ENCODE results near the gene COPE.
"Not testable (repeated sequence)": the region's sequence is repeated elsewhere in the genome, so short reads cannot be mapped to it uniquely, and the experiment has no call there.

Gene COPE

DNA sequence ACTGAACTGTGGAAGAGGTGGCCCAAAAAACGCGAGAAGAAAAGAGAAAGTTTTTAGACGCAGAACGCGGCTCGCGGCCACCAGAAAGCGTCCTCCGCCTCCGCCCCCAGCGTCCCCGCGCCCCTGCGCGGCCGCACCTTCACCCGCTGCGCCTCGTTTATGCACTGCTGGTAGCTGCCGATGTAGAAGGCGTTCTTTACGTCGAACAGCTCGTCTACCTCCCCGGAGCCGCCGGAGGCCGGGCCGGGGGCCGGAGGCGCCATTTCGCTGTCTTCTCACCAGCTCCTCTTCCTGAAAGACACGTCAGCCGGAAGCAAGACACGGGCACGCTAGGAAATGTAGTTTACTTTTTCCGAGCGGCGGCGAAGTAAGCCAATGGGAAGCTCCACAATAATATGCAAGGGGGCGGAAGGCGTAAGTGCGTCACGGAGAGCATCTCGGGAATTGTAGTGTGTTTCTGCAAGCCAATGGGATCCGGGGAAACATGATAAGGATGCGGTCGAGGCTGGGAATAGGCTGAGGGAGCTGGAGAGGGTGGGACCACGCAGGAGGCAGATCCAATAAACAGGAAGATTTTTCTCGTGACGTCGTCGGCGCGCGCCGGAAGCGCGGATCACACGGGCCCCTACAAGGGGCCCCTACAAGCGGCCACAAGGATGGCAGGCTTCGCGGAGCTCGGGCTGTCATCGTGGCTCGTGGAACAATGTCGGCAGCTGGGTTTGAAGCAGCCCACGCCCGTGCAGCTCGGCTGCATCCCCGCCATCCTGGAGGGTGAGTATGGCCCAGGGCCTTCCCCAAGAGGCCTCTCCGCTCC lies at the start of gene COPE, which contains the start of gene DDX49:
COPE (minus strand) TSS at position 302 of the 814 bp plus-strand sequence; CDS start at position 263, 39 bp downstream.
DDX49 (plus strand) TSS at position 630 of the 814 bp plus-strand sequence; CDS start at position 657, 27 bp downstream.
- DNase-seq (ENCODE audit: low read depth): peak; percentile 99
- H3K4me3 ChIP-seq (ENCODE audit: low read depth, low read length): peak within 1 kb of the TSS; percentile 100

DNA sequence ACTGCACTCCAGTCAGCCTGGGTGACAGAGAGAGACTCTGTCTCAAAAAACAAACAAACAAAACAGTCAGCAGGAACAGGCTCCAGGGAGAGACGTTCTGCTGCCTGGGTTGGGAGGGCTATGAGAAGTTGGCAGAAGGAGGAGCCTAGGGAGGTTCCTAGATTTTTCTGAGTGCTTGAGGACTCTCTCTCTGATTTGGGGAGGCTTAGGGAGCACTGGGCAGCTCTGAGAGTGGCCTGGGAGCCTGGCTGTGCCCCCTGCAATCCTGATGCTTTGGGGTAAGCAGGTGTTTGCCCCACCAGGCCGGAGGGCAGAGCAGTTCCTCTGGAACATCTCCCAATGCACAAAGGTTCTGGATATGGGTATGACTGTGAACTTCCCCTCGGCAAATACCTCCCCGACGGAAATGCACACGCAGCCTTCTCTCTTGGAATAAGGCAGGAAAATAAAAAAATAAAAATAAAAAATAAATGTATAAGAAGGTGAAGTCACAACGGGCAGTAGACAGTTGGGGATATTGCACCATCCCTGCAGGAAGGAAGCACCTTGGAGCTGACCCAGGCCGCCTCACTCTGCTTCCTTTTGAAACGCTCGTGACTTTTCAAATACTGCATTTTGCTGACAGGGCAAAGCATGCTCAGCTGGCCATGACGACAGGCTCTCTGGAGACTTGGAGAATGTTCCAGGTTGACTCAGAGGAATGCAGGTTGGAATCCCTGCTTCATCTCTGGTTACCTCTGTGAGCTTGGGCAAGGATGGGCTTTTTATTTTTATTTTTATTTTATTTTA lies 48.4 kb upstream of the COPE start:
- H3K4me3 ChIP-seq (ENCODE audit: low read depth, low read length): no peak overlapping the region
- no peak for DNase-seq (ENCODE audit: low read depth)

DNA sequence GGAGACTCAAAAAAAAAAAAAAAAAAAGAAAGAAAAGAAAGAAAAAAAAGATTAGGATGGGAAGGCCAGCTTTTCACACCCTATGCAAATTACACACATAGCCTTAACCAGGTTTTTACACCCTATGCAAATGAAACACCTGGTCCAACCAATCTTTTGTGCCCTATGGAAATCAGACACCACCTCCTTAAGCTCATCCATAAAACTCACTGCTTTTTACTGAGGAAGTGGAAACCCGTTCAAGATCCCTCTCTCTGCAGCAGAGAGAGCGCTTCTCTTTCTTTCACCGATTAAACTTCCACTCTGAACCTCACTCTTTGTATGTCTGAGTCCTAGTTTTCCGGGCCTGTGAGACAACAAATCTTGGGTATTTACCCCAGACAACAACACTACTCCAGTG lies 47.1 kb upstream of the COPE start:
- DNase-seq (ENCODE audit: low read depth): no peak
- H3K4me3 ChIP-seq (ENCODE audit: low read depth, low read length): no peak overlapping the region

DNA sequence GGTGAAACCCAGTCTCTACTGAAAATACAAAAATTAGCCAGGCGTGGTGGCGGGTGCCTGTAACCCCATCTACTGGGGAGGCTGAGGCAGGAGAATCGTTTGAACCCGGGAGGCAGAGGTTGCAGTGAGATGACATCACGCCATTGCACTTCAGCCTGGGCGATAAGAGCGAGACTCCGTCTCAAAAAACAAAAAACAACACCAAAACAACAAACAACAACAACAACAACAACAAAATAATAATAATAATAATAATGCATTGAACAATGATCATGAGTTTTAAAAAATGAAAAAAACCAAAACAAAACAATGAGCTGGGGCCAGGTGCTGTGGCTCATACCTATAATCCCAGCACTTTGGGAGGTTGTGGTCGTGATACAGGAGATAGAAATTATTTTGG lies 44.9 kb upstream of the COPE start:
- no peak overlapping the region for H3K4me3 ChIP-seq (ENCODE audit: low read depth, low read length)

DNA sequence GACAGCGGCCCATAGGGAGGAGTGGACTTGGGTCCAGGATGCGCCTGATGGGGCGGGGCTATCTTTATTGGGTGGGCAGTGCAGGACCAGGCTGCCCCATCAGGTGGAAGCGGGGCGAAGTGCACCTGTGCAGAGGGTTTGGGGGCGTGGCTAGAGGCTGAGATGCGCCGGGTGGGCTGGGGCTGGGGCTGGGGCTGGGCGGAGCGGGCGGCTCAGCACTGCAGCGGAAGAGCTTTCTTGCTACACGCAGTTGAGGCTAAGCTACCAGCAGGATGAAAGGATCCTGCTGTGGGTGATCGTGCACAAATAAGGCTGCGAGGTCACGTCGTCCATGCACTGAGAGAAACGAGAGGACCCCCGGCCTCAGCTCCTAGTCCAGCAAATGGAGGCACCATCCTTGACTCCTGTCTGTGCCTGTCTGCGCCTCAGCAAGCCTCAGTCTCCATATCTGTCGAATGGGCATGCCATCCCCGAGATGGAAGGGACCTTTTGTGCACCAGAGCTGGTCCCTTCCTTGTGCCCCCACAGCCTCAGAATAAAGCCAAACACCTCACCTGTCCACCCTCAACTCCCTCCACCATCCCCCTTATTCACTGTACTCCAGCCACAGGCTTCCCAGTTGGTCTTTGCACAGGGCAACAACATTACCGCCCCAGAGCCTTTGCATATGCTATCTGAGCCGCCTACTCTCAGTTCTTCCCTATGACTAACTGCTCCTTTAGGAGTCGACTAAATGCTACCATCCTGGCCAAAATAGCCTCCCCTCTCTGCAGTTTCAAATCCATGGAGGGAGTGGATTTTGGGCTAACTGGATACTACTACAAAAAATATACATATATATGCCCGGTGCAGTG lies 42.8 kb upstream of the COPE start:
- no peak overlapping the region for H3K4me3 ChIP-seq (ENCODE audit: low read depth, low read length)
- no peak for DNase-seq (ENCODE audit: low read depth)

More for the DNA sequence above, 44.9 kb upstream of the COPE start:
- no peak for DNase-seq (ENCODE audit: low read depth)

DNA sequence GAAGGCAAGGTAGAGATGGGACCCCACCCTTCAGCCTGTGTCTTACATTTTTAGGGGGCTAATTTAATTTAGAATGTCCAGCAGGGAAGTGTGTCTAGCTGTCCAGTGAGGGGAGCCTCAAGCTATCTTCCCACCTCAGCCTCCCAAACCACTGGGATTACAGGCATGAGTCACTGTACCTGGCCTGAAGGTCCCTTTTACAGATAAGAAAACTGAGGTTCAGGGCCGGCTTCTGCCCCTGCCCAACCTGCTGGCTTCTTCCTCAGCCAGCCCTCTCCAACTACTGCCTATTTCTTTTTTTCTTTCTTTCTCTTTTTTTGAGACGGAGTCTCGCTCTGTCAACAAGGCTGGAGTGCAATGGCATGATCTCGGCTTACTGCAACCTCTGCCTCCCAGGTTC lies 41.2 kb upstream of the COPE start:
- H3K4me3 ChIP-seq (ENCODE audit: low read depth, low read length): no peak overlapping the region
- DNase-seq (ENCODE audit: low read depth): no peak

DNA sequence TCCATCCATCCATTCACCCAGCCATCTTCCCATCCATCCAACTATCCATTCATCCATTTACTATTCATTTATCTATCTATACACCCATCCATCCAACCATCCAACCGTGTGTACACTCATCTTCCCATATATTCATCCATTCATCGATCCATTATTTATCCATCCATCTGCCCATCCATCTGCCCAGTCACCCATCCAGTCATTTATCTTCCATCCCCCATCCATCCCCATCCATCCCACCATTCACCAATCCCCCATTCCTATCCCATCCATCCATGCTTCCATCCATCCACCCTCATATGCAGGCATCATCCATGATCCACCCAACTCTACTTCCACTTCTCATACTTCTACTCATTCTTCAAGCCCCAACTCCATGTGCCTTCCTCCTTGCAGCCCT lies 35.9 kb upstream of the COPE start:
- no peak overlapping the region for H3K4me3 ChIP-seq (ENCODE audit: low read depth, low read length)
- no peak for DNase-seq (ENCODE audit: low read depth)

DNA sequence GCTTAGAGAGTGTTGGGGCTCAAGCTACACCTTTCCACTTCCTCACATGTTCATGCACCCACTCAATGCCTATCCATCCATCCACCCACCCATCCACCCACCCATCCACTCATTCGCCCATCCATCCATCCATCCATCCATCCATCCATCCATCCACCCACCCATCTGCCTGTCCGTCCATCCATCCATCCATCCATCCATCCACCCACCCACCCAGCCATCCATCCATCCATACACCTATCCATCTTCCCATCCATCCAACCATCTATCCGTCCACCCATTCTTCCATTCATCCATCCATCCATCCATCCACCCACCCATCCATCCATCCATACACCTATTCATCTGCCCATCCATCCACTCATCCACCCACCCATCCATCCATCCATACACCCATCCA lies 34.9 kb upstream of the COPE start:
- DNase-seq (ENCODE audit: low read depth): no peak
- H3K4me3 ChIP-seq (ENCODE audit: low read depth, low read length): no peak overlapping the region

DNA sequence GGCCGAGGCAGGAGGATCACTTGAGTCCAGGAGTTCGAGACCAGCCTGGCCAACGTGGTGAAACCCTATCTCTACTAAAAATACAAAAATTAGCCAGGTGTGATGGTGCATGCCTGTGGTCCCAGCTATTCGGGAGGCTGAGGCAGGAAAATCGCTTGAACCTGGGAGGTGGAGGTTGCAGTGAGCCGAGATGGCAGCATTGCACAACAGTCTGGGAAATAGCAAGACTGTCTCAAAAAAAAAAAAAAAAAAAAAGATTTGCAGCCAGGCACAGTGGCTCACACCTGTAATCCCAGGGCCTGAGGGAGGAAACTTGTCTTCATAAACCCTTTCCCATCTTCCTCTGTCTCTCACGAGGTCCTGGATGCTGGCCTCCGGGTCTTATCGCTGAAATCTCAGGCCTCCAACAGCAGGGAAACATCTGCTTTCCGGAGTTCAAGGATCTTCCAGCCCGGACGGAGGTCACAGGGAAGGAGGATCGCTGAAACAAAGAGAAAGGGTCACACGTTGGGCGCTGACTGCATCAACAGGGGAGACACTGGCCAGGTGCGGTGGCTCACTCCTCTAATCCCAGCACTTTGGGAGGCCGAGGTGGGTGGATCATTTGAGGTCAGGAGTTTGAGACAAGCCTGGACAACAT lies 33.3 kb upstream of the COPE start:
- DNase-seq (ENCODE audit: low read depth); H3K4me3 ChIP-seq (ENCODE audit: low read depth, low read length): not testable (repeated sequence)

DNA sequence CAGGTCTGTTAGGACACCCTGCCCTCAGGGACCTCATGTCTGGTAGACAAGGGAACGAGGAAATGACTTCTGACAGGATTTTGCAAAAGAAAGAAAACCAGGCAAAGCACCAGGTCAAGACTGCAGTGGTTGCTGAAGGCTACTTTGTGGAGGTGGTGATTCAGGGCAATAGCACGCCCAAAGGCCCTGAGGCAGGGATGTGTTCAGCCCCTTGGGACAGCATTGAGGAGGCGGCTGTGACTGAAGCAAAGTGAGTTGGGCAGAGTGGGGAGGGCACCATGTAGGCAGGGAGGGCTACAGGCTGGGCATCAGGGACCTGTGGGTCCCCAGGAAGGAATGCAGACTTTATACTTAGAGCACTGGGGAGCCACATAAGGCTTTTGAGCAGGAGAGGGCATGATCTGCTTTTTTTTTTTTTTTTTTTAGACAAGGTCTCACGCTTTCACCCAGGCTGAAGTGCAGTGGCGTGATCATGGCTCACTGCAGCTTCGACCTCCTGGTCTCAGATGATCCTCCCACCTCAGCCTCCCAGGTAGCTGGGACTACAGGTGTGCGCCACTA lies 32.6 kb upstream of the COPE start:
- DNase-seq (ENCODE audit: low read depth): no peak
- H3K4me3 ChIP-seq (ENCODE audit: low read depth, low read length): no peak overlapping the region

DNA sequence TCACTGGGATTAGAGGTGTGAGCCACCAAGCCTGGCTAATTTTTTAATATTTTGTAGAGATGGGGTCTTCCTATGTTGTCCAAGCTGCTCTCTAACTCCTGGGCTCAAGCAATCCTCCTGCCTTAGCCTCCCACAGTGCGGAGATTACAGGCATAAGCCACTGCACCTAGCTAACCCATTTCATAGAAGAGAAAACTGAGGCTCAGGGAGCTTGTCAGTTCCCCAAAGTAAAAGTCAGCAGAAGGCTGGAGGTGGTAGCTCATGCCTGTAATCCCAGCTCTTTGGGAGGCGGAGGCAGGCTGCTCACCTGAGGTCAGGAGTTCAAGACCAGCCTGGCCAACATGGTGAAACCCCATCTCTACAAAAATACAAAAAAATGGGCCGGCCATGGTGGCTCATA lies 30.7 kb upstream of the COPE start:
- no peak overlapping the region for H3K4me3 ChIP-seq (ENCODE audit: low read depth, low read length)
- no peak for DNase-seq (ENCODE audit: low read depth)

DNA sequence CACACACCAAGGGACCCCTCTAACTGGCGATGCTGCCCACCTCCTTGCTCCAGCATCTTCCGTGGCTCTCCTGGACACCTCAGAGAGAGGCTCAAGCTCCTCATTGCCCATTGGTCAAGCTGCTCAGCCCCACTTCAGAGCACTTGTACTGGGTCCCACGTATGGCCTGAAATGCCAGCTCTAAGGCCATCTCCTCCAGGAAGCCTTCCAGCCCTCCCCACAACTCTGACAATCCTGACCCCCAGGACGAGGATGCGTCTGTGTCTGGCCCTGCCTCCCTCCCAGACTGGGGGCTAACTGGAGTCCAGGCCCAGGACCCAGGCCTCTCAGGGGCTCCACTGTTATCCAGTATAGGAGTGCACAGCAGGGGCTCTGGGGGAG lies 29.8 kb upstream of the COPE start:
- no peak for DNase-seq (ENCODE audit: low read depth)
- H3K4me3 ChIP-seq (ENCODE audit: low read depth, low read length): no peak overlapping the region

DNA sequence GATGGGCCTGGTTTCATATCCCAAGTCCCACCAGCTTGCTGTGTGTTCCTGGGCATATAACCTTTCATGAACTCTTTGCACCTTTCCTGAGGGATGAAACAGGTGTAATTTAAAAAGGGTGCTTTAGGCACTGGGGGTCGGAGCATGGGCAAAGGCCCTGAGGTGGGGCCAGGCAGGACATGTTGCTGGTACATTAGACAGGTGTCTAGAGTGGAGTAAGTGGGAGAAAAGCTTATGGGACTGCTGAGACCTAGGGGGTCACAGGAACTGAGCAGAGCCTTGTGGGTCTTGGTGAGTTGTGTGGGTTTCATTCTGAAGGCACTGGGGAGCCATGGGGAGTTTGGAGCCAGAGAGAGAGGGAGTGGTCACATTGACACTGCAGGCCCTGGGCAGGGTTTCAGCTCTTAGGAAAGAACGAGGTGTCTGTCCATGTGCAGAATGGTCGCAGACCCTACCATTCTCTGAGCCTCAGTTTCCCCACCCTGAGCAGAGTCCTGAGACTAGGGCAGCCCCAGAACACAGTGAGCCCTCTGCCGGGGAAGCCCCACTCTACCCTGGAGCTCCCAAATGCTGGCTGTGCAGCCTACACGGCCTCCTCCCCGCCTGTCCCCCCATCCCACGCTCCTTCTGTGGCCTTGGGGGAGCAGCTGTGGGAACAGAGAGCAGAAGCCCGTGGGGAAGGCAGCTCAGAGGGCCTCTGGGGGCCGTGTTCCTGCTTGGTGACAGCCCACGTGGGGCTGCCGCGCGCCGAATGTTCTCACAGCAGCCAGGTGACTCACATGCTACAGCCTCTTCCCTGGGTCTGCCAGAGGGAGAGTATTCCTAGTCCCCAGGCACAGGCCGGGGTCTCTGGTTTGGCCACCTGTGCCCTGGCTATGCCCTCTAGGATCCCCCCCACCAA lies 29.1 kb upstream of the COPE start:
- DNase-seq (ENCODE audit: low read depth): no peak
- H3K4me3 ChIP-seq (ENCODE audit: low read depth, low read length): no peak overlapping the region

DNA sequence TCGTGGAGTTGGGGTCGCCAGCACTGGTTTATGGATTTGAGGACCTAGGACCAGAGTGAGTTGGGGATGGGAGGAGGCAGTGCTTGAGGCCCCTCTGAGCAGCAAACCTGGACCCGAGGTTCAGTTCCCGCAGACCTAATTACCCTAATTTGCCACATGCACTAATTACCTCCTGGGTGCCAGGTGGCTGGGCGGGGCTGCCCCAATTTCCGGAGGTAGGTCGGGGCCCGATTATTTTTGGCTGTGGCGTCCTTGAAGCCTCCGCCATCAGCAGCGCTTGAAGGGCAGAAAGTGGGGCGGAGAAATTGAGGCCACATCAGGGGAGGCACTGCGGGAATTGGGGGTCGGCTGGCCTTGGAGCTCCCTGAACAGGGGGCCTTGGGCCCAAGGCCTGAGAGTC lies 27.7 kb upstream of the COPE start:
- H3K4me3 ChIP-seq (ENCODE audit: low read depth, low read length): no peak overlapping the region
- DNase-seq (ENCODE audit: low read depth): no peak

DNA sequence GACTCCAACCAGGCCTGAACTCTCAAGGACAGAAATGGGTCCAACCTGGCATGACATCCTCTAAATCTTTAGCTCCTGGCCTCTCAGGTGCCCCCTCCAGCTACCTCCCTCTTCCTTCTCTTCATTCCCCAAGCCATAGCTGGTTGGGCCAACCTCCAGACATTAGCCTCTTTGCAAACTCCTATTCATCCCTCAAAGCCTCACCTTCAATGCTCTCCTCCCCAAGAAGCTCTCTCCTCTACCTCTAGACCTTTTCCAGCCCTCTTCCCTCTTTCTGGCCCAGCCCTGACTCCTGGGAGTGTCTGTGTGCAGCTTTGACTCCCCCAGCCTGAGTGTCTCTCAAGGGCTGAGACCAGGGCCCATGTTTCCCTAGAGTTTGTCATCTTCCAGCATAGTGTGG lies 27.1 kb upstream of the COPE start:
- no peak for DNase-seq (ENCODE audit: low read depth)
- no peak overlapping the region for H3K4me3 ChIP-seq (ENCODE audit: low read depth, low read length)

DNA sequence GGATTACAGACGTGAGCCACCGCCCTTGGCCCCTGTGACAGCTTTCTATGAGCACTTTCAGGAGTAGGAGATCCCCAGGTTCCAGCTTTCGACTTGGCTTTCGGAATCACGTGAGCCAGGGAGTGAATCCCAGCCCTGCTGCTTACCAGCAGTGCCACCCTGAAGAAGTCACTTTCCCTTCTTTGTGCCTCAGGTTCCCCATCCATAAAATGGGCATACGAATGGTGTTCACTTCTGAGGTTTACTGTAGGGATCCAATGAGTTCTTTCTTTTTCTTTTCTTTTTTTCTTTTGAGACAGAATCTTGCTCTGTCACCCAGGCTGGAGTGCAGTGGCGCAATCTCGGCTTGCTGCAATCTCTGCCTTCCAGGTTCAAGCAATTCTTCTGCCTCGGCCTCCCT lies 26.1 kb upstream of the COPE start:
- DNase-seq (ENCODE audit: low read depth): no peak
- no peak overlapping the region for H3K4me3 ChIP-seq (ENCODE audit: low read depth, low read length)

DNA sequence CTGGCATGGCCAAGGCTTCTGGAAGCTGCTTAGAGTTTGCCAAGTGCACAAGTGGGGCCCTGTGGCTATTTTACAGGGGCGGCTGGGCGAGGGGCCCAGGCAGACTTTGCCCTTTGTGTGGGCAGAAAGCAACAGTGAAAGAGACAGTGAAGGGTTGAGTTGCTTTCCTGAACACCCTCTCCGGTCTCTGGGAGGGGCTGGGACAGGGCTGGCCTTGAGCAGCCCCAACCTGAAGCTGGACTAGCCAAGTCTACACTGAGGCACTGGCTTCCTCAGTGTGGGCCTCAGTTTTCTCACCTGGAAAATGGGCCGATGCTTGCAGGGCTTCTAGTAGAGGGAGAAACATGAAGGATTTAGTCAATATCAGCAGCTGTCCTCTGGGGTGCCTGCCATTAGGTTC lies 24.3 kb upstream of the COPE start:
- H3K4me3 ChIP-seq (ENCODE audit: low read depth, low read length): no peak overlapping the region
- no peak for DNase-seq (ENCODE audit: low read depth)

DNA sequence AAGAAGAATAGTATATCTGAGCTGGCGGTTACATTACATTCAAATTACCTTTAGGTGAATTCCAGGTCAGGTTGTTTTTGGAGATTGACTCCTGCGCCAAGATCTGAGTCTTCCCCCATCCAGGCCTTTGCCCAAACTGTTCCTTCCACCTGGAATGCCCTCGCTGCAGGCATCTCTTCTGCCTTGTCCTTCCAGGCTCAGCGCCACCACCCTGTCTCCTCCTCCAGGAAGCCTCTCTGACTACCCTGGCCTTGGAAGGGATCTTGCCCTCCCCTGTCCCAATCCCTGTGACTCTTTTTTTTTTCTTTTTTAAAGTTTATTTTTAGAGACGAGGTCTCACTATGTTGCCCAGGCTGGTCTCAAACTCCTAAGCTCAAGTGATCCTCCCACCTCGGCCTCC lies 23.5 kb upstream of the COPE start:
- no peak for DNase-seq (ENCODE audit: low read depth)
- no peak overlapping the region for H3K4me3 ChIP-seq (ENCODE audit: low read depth, low read length)

Measured in skeletal muscle cell (primary cell).